ENCODE measurements around the gene CHD3. TPM values are rescaled to one million over a fixed set of nuclear protein-coding genes. Genes with fewer than 3 reads are reported as not detected.

CHD3 gene
- total and polyA plus RNA-seq, 2 experiments from 2014 or later: 2.9 to 9.7 TPM

- peaks cover 2% of the 10 kb centered on the region; the same call in 1 of the 3 replicates for H3K36me3 Mint-ChIP-seq (ENCODE audit: low read depth)
- H3K27ac ChIP-seq (ENCODE audit: low read depth): no peak overlapping the region
- H3K4me2 ChIP-seq: no peak overlapping the region
- TF ChIP-seq CREB1 (CRISPR knock-in tag; IDR thresholded peaks at IDR 0.05; ENCODE audit: low read depth) (no peak), EZH2 (IDR thresholded peaks at IDR 0.05; ENCODE audit: low read depth, unreplicated experiment) (no peak), NANOG (IDR thresholded peaks at IDR 0.05; ENCODE audit: borderline replicate concordance) (no peak), STAT1 (IDR thresholded peaks at IDR 0.05; ENCODE audit: unreplicated experiment) (no peak), JUNB (IDR thresholded peaks at IDR 0.05; ENCODE audit: unreplicated experiment) (no peak), EZH2phosphoT487 (IDR thresholded peaks at IDR 0.05; ENCODE audit: unreplicated experiment) (no peak), ZNF462 (CRISPR knock-in tag; IDR thresholded peaks at IDR 0.05) (no peak), POLR2AphosphoS5 (IDR thresholded peaks at IDR 0.05; ENCODE audit: low read depth) (no peak), ETS1 (IDR thresholded peaks at IDR 0.05) (no peak)
- peaks cover 27% of the 10 kb centered on the region for H3K4me1 ChIP-seq (ENCODE audit: insufficient read depth)
- no peak overlapping the region for H2AFZ ChIP-seq
- H3F3A ChIP-seq (replicated peaks; ENCODE audit: low read depth): peaks cover 30% of the 10 kb centered on the region
- H3K79me2 ChIP-seq (replicated peaks; ENCODE audit: insufficient read depth): no peaks in the 10 kb centered on the region
- H4K20me1 ChIP-seq (replicated peaks; ENCODE audit: insufficient read depth): peaks cover 13% of the 10 kb centered on the region
- H3K36me3 ChIP-seq (ENCODE audit: insufficient read depth): peaks cover 6% of the 10 kb centered on the region; the same call in 1 of the 2 replicates
- no peaks in the 10 kb centered on the region; the same call in 1 of the 3 replicates for H3K9me3 Mint-ChIP-seq
- H3K4me3 ChIP-seq: no peak overlapping the region
- no peak overlapping the region for H3K27ac Mint-ChIP-seq
- peaks cover 78% of the 10 kb centered on the region for H3K27me3 ChIP-seq (ENCODE audit: insufficient read depth)
- H3K9me2 ChIP-seq (ENCODE audit: insufficient read depth): no peaks in the 10 kb centered on the region
- peaks cover 69% of the 10 kb centered on the region for H3K27me3 Mint-ChIP-seq (ENCODE audit: insufficient read depth, low read depth, poor library complexity)
- H3K4me1 Mint-ChIP-seq: peaks cover 40% of the 10 kb centered on the region
- no peak overlapping the region for H3K4me3 Mint-ChIP-seq
- ATAC-seq (no peak), DNase-seq (ENCODE audit: low spot score) (no peak)
These were observed 49.3 kb upstream of the CHD3 start for GRCh38 chr17:7839190-7839875.

All from GM23338 (cell line).